HFF-Myc (cell line): ENCODE data around the gene PLA1A.

ENCODE experiments used
- DNase-seq: peaks from one replicate; pipeline ENCODE4 v3.0.0-alpha.2; 2011; ENCODE audit warnings: low read depth; ENCODE audit errors: extremely low read depth
- H3K4me3 ChIP-seq: replicated peaks from 2 replicates; pipeline ENCODE4 v1.5.1; 2011; ENCODE audit warnings: low read depth, mild to moderate bottlenecking, control low read depth, low read length
- TF ChIP-seq, protein P1 (sequence below): IDR thresholded peaks from 2 replicates; pipeline ENCODE4 v1.5.1; 2012; ENCODE audit warnings: mild to moderate bottlenecking, low read depth, low read length, control low read depth; ENCODE audit errors: missing control alignments

PLA1A gene

DNA sequence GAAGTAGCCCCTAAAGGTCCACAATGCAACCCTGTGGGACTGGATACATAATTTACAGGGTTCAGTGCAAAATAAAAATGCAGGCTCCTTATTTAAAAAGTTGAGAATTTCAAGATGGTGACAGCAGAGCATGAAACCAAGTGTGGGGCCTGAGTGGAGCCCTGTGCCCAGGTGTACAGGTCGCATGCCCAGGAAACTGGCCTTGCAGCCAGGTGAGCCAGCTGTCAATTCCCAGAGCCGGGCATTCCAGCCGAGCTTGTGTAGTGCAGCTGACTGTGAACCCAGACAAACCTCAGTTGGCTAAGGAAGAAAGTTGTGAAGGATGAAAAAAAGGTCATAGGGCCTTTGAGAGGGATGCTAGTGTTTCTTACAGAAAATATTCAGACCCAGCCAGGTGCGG lies 35.1 kb downstream of the PLA1A start:
- TF ChIP-seq, protein P1, sequence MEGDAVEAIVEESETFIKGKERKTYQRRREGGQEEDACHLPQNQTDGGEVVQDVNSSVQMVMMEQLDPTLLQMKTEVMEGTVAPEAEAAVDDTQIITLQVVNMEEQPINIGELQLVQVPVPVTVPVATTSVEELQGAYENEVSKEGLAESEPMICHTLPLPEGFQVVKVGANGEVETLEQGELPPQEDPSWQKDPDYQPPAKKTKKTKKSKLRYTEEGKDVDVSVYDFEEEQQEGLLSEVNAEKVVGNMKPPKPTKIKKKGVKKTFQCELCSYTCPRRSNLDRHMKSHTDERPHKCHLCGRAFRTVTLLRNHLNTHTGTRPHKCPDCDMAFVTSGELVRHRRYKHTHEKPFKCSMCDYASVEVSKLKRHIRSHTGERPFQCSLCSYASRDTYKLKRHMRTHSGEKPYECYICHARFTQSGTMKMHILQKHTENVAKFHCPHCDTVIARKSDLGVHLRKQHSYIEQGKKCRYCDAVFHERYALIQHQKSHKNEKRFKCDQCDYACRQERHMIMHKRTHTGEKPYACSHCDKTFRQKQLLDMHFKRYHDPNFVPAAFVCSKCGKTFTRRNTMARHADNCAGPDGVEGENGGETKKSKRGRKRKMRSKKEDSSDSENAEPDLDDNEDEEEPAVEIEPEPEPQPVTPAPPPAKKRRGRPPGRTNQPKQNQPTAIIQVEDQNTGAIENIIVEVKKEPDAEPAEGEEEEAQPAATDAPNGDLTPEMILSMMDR, result no peak
- H3K4me3 ChIP-seq, result no peak overlapping the region
- no peak for DNase-seq

DNA sequence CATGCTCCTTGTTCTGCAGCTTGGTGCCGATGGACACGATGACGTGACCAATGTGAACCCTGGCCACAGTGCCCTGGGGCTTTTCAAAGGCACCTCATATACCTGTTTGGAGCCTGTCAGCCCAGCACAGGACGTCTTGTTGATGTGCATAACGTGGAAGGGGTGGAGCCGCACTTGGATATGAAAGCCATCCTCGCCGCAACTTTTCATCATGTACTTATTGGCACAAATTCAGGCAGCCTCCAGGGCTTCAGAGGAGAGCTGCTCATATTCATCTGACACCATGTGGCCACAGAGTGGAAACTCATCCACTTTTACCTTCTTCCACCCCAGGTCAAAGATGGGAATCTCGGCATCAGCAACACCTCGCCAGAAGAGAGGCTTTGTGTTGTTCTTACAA lies 38.0 kb downstream of the PLA1A start:
- TF ChIP-seq, protein P1, result no peak
- no peak overlapping the region for H3K4me3 ChIP-seq
- DNase-seq, result no peak

DNA sequence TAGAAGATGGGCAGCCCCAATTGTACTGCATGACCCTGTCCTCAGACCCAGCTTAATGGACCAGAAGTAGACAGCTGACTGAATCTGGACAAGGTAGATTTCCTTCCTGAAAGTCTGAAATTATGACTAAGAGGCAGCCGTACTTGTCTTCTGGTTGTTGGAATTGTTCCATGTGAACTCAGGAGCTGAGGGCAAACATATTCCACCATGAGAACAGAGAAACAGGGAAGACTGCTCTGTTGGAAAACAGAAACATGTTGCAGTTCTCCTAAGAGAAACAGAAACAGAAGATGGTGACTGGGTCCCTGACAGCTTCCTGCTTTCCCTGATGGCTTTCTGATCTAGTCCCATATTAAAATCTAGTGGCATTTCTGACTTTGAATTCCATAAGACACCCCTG lies 38.6 kb downstream of the PLA1A start:
- H3K4me3 ChIP-seq, result no peak overlapping the region
- no peak for DNase-seq
- TF ChIP-seq, protein P1, result no peak

DNA sequence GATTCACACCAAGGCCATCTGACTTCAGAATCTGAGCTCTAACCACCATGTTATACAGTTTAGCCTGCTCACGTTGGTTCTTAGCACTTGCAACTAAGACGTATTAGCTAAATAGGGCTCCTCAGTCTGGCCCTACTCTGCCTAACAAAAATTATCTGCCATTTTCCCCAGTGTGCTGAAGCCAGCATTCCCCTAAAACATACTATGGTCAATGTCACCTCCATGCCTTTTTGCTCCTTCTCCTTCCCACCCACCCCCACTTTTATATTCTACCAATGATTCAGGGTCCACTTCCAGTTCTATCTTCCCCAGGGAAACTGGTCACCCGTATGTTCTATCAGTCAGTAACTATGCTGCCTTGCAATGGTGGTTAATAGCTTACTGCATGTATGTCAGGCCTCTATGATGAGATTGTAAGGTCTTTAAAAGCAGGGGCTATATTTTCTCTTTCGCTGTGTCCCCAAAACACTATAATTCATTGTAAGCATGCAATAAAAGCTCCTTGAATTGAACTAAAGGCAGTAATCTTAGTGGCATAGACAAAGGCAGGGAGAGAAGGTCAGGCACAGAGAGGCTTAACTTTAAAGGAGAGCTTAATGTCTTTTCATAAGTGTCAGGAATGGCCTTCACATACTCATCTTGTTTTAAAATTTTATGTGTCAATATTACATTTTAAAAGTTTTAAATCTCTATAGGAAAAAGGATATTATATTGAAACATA lies 39.4 kb downstream of the PLA1A start:
- DNase-seq, result no peak
- no peak overlapping the region for H3K4me3 ChIP-seq
- TF ChIP-seq, protein P1, result no peak

DNA sequence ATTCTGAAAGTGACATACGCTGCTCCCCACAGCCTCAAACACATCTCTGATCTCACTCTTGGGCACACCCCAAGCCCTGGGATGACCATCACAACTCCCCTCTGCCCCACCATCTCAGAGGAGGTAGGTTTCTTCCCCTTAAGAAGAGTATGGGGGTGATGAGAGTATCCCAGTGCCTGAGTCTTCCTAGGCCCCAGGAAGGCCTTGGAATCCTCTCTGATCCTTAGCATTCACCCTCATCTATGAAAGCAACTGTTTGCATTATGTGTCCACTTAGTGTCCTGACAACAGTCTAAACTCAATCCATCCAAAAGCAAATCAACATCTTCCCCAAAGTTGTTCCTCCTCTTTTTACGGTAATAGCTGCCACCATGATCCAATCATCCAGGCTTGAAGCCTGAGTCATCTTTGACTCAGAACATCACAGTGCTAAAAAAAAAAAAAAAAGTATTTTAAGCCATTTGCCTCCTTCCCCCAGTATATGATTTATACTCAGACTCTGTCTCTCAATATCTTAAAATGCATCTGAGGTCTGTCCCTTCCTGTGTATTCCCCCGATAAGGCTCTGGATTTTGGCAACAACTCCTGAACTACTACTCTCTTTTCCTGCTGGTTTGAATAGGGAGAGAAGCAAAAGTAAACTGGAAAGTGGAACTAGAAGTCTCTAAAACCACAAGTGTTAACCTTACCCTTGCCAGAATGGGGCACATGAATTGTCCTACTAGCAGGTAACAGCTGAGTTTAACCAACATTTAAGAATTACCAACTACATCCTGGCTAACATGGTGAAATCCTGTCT lies 40.2 kb downstream of the PLA1A start:
- H3K4me3 ChIP-seq, result no peak overlapping the region
- TF ChIP-seq, protein P1, result no peak
- peak; percentile 69 for DNase-seq

DNA sequence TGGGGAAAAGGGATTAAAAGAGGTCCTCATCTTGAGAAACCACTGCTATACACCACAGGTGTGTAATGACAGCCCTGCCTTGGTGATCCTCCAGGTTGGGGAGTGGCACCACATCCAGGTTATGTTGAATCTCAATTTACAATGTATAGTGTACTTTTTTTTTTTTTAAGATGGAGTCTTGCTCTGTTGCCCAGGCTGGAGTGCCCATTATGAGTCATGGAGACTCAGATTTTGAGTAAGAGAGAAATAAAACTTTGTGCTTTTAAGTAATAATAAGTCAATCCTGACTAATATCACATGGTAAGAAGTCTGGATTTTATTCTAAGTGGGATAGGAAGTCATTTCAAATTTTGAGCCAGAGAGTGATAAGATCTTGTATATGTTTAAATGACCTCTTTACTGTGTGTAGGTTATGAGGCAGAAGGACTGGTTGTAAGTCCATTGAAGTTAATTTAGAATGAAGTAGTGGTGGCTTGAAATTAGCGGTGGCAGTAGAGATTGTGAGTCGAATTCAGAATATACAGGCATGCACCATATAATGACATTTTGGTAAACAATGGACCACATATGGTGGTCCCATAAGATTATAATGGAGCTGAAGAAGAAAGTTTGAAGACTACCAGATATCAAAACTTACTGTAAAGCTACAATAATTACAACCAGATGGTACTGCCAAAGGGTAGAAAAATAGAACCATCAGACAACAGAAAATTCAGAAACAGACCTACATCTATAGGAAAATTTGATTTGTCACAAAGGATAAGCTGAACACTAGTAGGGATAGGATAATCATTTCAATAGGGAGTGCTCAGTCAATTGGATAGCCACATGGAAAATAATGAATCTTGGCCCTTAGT lies 42.0 kb downstream of the PLA1A start:
- DNase-seq, result no peak
- TF ChIP-seq, protein P1, result no peak
- H3K4me3 ChIP-seq, result no peak overlapping the region
